HG03342 (cell line): ENCODE measurements around the gene DYNC1H1.

Experiments
- ATAC-seq: cut with Tn5 transposase; IDR thresholded peaks from one replicate; pipeline ENCODE4 v1.9.1; 2021; ENCODE audit warnings: mild to moderate bottlenecking, moderate library complexity; ENCODE audit not compliant: unreplicated experiment

Gene DYNC1H1

GRCh38 chr14:102028733-102029132, 64.4 kb downstream of the DYNC1H1 start:
- ATAC-seq, result no peak

GRCh38 chr14:102029956-102030355, 65.6 kb downstream of the DYNC1H1 start:
- ATAC-seq, result no peak

GRCh38 chr14:102033241-102033640, 68.9 kb downstream of the DYNC1H1 start:
- no peak for ATAC-seq

GRCh38 chr14:102034301-102034700, 69.9 kb downstream of the DYNC1H1 start:
- no peak for ATAC-seq

GRCh38 chr14:102035914-102036313, 71.5 kb downstream of the DYNC1H1 start:
- no peak for ATAC-seq

- ATAC-seq, result no peak
These were observed 73.3 kb downstream of the DYNC1H1 start for GRCh38 chr14:102037686-102038085.

- no peak for ATAC-seq
These were observed 74.8 kb downstream of the DYNC1H1 start for GRCh38 chr14:102039157-102039556.

GRCh38 chr14:102040153-102040552, 75.8 kb downstream of the DYNC1H1 start:
- no peak for ATAC-seq

GRCh38 chr14:102042699-102043098, 78.3 kb downstream of the DYNC1H1 start:
- ATAC-seq, result no peak

- ATAC-seq, result no peak
These were observed 79.1 kb downstream of the DYNC1H1 start for GRCh38 chr14:102043251-102044025.

- no peak for ATAC-seq
These were observed 80.2 kb downstream of the DYNC1H1 start for GRCh38 chr14:102044566-102044965.

GRCh38 chr14:102046337-102047278, 82.2 kb downstream of the DYNC1H1 start:
- ATAC-seq, result no peak

- ATAC-seq, result no peak
These were observed 83.6 kb downstream of the DYNC1H1 start for GRCh38 chr14:102047808-102048540.

- ATAC-seq, result no peak
These were observed 85.1 kb downstream of the DYNC1H1 start for GRCh38 chr14:102049258-102050025.

GRCh38 chr14:102050026-102050405, 85.6 kb downstream of the DYNC1H1 start:
- ATAC-seq, result no peak

GRCh38 chr14:102050625-102051024, 86.3 kb downstream of the DYNC1H1 start:
- no peak for ATAC-seq

GRCh38 chr14:102052522-102052921, 88.1 kb downstream of the DYNC1H1 start:
- ATAC-seq, result no peak

- no peak for ATAC-seq
These were observed 91.0 kb downstream of the DYNC1H1 start for GRCh38 chr14:102055181-102055901.

- no peak for ATAC-seq
These were observed 92.5 kb downstream of the DYNC1H1 start for GRCh38 chr14:102056694-102057442.
